ENCODE results near the gene BAK1.
"Not testable (repeated sequence)": the region's sequence is repeated elsewhere in the genome, so short reads cannot be mapped to it uniquely, and the experiment has no call there.

Gene BAK1

DNA sequence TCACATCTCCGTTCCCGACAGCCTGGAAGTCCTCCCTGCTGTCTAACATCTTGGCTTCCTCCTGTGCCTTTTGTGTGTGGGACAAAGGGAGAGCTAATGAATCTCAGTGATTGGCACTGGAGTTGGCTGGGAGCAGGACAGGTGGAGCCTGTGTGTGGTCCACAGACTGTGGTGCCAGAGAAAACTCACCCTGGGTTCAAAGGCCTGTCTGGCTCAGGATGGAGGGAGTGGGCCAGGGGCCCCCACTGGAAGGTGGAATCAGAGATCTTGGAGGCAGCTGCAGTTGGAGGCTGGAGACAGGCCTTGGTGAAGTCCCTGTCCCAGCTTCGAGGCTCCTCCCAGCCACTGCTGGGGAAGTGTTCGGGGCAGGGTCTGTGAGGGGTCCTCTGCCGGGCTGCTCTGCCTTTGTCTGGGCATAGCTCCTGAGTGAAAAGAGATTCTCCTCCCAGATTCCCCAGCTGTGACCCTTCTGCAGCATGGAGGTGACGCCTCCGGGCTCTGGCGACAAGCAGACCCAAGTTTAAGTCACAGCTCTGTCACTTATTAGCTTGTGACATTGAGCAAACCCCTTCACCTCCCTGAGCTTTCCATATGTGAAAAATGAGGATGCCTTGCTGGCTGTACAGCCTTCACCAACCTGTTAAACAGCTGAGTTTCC, 27.2 kb upstream of the BAK1 start:
- no peak for DNase-seq

DNA sequence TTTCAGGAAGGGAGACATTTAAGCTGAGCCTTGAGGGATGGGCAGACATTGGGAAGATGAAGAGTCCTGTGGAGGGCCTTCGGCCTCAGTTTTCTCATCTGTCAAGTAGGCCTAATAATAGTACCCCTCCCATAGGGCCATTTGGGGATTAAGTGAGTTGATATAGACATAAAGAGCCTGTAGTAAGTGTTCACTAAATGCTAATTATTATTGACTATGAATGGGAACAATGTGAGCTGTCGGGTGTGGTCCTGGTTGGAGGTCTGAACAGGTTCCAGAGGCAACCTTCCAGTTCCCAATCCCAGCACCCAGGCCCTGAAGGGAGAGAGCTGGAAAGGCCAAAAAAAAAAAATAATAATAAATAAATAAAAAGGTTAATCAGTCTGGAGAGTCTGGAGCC, 26.6 kb upstream of the BAK1 start:
- no peak for DNase-seq

- no peak for DNase-seq
Observed at GRCh38 chr6:33604941-33605854, 25.1 kb upstream of the BAK1 start.

GRCh38 chr6:33602180-33602579, 22.1 kb upstream of the BAK1 start:
- DNase-seq: no peak

- DNase-seq: no peak
Observed at GRCh38 chr6:33600761-33601160, 20.7 kb upstream of the BAK1 start.

- no peak for DNase-seq
Observed at GRCh38 chr6:33599413-33599938, 19.4 kb upstream of the BAK1 start.

- DNase-seq: no peak
Observed at GRCh38 chr6:33597551-33598322, 17.7 kb upstream of the BAK1 start.

DNA sequence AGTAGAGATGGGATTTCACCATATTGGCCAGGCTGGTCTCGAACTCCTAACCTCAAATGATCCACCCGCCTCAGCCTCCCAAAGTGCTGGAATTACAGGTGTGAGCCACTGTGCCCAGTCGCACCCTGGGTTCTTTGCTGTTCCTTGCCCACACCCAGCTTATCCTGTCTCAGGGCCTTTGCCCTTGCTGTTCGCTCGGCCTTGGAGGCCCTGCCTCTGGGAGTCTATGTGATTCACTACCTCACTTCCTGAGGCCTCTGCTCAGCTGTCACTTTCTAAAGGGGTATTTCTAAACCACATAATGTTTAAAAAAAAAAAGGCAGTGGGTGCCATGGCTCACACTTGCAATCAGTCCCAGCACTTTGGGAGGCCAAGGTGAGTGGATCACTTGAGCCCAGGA, 16.8 kb upstream of the BAK1 start:
- not testable (repeated sequence) for DNase-seq

- DNase-seq: no peak
Observed at GRCh38 chr6:33595001-33595846, 15.1 kb upstream of the BAK1 start.

GRCh38 chr6:33593414-33593727, 13.3 kb upstream of the BAK1 start:
- no peak for DNase-seq

DNA sequence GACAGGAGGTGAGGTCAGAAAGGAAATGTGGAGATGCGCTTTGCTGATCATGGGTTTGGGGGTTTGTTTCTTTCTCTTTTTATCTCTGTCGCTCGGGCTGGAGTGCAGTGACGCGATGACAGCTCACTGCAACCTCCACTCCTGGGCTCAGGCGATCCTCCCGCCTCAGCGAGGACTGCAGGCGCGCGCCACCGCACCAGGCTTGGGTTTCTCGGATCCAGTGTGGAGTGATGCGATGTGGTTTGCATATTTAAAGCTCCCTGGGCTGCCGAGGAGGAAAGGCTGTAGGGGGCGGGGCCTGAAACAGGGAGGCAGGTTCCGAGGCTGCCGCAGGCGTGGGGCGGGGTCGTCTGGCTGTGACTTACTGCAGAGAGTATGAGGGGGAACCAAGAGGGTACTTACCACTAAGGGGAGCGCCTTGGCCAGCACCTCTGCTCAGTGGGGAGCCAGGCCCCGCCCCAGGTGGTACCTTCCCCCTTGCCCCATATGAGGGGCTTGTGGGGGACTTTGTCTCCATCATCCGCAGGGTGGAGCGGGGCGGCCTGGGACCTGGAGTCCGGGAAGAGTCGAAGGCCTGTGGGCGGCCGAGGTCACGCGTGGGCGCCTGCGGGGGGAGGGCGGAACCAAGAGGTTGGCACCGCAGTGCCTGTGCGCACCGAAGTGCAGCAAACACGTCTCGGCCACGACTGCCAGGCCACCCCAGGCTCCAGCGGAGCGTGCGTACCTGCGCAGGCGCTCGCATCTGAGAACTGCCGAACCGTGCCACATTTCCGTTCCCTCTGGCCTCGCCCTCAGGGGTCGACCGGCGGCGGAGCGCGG, 12.7 kb upstream of the BAK1 start:
- peak; percentile 55 for DNase-seq

DNA sequence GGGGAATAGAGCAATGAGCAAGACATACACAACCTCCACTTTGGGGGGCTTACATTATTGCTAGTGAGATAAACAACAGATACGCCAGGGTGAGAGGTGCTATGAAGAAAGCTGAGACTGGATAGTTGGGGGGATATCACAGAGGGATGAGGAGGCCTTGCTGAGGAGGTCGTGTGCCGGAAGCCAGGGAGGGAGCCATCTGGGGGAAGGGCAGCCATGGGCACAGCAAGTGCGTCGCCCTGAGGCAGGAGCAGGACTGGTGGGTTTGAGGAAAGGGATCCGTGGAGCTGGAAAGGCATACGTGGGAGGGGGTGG, 12.2 kb upstream of the BAK1 start:
- no peak for DNase-seq

DNA sequence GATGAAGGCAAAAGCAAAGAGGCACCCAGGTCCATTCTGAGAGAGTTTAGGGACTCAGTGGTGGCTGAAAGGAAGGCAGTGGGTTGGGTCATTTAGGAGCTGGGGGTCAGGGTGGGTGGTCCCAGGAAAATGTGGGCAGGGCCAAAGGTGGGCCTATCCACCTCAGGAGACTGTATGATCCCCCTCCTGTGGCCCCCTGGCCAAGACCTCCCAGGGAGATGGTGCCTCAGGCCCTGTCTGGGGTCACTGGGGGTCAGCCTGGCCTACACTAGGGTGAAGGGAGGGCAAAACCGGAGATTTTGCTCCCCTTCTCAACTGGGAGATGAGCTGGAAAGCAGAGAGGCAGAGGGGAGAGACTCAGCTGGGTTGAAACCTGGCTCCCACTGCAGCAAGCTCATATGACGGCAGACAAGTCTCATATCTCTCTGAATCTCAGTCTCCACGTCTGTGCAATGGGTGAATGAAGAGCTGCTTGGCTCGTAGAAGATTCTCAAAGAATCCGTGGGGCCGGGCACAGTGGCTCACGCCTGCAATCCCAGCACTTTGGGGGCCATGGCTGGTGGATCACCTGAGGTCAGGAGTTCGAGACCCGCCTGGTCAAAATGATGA, 11.5 kb upstream of the BAK1 start:
- DNase-seq: no peak

DNA sequence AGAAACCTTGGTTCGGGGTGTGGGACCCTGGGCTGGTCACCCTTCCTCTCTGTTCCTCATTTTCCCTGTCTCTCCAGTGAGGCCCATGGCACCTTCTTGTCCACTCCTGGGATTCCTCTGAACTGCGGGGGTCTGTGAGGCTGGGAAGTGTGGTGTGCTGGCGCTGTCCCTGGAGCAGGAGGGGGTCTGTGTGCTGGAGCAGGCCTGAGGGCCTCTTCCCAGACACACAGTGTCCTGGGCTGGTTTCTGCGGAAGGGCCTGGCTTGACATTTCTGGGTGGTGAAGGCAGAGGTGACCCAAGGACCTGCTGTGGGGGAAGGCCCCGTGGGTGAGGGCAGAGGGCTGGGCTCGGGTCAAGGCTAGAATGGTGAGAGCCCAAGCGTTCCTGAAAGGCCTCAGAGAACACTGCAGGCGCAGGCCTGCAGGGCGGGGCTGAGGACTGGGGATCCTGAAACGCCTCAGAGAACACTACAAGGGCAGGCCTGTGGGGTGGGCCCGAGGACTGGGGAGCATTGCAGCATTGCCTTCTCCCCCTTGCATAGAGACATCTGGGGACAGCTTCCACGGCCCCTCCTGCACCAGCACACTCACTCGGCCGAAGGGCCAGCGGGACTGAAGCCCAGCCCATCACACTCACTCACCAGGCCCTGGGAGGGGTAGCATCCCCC, 10.6 kb upstream of the BAK1 start:
- DNase-seq: no peak

DNA sequence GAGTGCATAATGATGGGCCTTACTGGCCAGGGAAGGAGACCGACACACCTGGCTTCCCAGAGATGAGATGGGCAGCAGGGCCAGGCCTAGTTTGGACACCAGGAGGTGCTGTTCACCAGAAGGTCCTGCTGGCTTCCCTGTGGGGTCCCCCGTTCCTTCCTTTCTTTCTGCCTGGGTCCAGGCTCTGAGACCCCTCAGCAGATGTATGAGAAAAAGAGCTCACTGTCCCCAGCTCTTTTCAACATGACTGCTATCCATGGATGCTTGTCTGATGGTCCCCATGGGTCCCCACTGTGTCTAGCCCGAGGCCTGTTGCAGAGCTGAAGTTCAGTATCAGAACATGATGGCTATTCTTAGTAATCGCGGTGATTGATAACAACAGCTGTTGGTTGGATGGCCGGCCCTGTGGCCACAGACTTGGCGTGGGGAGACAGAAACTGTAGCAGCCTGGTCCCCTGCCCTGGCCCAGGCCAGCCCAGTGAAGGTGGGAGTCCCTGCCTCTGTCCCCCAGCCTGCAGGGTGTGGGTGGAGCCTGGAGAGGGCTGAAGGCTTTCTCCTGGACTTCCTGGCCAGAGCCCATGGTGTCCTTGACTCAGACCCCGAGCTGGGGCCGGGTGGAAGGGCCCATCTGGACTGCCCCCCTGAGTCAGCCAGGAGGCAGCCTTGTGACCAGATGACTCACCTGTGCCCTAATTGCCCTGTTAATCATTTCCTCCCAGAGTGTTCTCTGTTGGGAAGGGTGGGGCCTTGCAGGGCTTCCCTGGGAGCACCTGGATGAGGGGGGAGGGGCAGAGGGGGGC, 9.9 kb upstream of the BAK1 start:
- peak; percentile 49 for DNase-seq

GRCh38 chr6:33589392-33589730, 9.3 kb upstream of the BAK1 start:
- no peak for DNase-seq

GRCh38 chr6:33588894-33589293, 8.8 kb upstream of the BAK1 start:
- no peak for DNase-seq

- DNase-seq: no peak
Observed at GRCh38 chr6:33587529-33587928, 7.5 kb upstream of the BAK1 start.

- DNase-seq: no peak
Observed at GRCh38 chr6:33586108-33586640, 6.1 kb upstream of the BAK1 start.
